Ovary (tissue), 3 donors: ENCODE results near the gene FKBP8.

ENCODE experiments used
- CTCF ChIP-seq, 3 donors: fragments of 450-650 bp in 2 of 3; fragments of 200-600 bp in 1 of 3; IDR thresholded peaks; one replicate each; pipeline versions ENCODE4 v1.5.1 to v1.8.0; 2016 to 2022; ENCODE audit warnings: antibody characterized with exemption in 3 of 3, mild to moderate bottlenecking in 1 of 3
- POLR2A ChIP-seq: fragments of 450-650 bp; IDR thresholded peaks from one replicate; pipeline ENCODE4 v1.6.1; 2017; ENCODE audit warnings: antibody characterized with exemption, mild to moderate bottlenecking, moderate library complexity
- donor health status: DM: no; HTN: no; CAD: no.

GRCh38 chr19:18531485-18531884 is 11.9 kb downstream of the FKBP8 start:
- no peak for TF ChIP-seq CTCF (IDR thresholded peaks at IDR 0.05)
- TF ChIP-seq POLR2A = no peak
